KMS-11 (cell line): ENCODE results near the gene CDC42EP1.
A peak's percentile ranks its signal among the peaks of the same experiment; 100 is the strongest.

Experiments used
- H2AFZ ChIP-seq: fragments of 200-600 bp; sonication (generic); 2 replicates; pipeline ENCODE4 v1.6.1; 2016; ENCODE audit warnings: antibody characterized with exemption, mixed run types, low read depth
- H3K27ac ChIP-seq: fragments of 200-600 bp; sonication (generic); 2 replicates; pipeline ENCODE4 v1.6.1; 2016; ENCODE audit warnings: mild to moderate bottlenecking, mixed run types
- H3K27me3 ChIP-seq: fragments of 200-600 bp; sonication (generic); 2 replicates; pipeline ENCODE4 v1.6.1; 2017; ENCODE audit warnings: mild to moderate bottlenecking, low read depth, mixed run types, moderate library complexity; ENCODE audit not compliant: insufficient read depth
- H3K36me3 ChIP-seq: fragments of 200-600 bp; sonication (generic); 2 replicates; pipeline ENCODE4 v1.6.1; 2017; ENCODE audit warnings: mild to moderate bottlenecking, mixed run types; ENCODE audit not compliant: insufficient read depth
- H3K4me1 ChIP-seq: fragments of 200-600 bp; sonication (generic); 2 replicates; pipeline ENCODE4 v1.6.1; 2016; ENCODE audit warnings: mild to moderate bottlenecking, low read depth, mixed run types; ENCODE audit not compliant: poor library complexity, severe bottlenecking
- H3K4me2 ChIP-seq: fragments of 200-600 bp; sonication (generic); 2 replicates; pipeline ENCODE4 v1.7.0; 2016; ENCODE audit warnings: mild to moderate bottlenecking, mixed run types
- H3K4me3 ChIP-seq: fragments of 200-600 bp; sonication (generic); IDR thresholded peaks from 2 replicates; pipeline ENCODE4 v1.6.1; 2017; ENCODE audit warnings: low read depth, low read length, mixed read lengths; ENCODE audit not compliant: insufficient read depth
- H3K79me2 ChIP-seq: fragments of 200-600 bp; sonication (generic); 2 replicates; pipeline ENCODE4 v1.6.1; 2016; ENCODE audit warnings: low read depth, mixed run types; ENCODE audit not compliant: insufficient read depth
- H3K9ac ChIP-seq: fragments of 200-600 bp; sonication (generic); 2 replicates; pipeline ENCODE4 v1.6.1; 2016; ENCODE audit warnings: mild to moderate bottlenecking, mixed run types
- H4K20me1 ChIP-seq: fragments of 200-600 bp; sonication (generic); 2 replicates; pipeline ENCODE4 v1.6.1; 2016; ENCODE audit warnings: mild to moderate bottlenecking, mixed run types; ENCODE audit not compliant: insufficient read depth
- TF ChIP-seq, protein P1 (sequence below): fragments of 200-600 bp; sonication (generic); conservative IDR thresholded peaks from 2 replicates; pipeline ENCODE4 v1.6.1; 2017; ENCODE audit warnings: low read depth, mild to moderate bottlenecking, antibody characterized with exemption, low read length, moderate library complexity, mixed read lengths

The CDC42EP1 gene

DNA sequence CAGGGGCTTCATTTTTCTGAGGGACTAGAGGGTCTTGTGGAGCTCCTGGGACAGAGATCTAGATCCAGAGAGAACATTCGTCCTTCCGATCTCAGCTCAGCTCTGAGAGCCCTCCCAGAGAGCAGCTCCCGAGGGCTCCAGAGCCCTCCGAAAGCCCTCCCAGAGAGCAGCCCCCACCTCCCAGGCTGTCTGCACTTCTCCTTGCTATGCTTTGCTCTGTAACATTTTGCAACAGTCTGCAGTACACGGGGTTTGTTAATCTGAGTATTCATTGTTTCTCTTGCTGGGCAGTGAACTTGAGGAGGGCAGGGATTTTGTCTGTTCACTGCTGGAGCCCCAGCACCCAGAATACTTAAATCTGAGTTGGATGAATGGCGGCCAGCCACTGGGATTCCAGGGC is 50.9 kb downstream of the CDC42EP1 start:
- Histone ChIP-seq H4K20me1 (no peaks in the 10 kb centered on the region), H3K36me3 (no peaks in the 10 kb centered on the region), H2AFZ (no peak overlapping the region), H3K27ac (no peak overlapping the region), H3K4me1 (peaks cover 20% of the 10 kb centered on the region), H3K4me2 (peak overlapping the region; percentile 98; the same call in 1 of the 2 replicates), H3K4me3 (no peak overlapping the region), H3K9ac (no peak overlapping the region; the same call in 1 of the 2 replicates), H3K27me3 (peaks cover 4% of the 10 kb centered on the region; the same call in 1 of the 2 replicates), H3K79me2 (peaks cover 30% of the 10 kb centered on the region)
- TF ChIP-seq, protein P1, sequence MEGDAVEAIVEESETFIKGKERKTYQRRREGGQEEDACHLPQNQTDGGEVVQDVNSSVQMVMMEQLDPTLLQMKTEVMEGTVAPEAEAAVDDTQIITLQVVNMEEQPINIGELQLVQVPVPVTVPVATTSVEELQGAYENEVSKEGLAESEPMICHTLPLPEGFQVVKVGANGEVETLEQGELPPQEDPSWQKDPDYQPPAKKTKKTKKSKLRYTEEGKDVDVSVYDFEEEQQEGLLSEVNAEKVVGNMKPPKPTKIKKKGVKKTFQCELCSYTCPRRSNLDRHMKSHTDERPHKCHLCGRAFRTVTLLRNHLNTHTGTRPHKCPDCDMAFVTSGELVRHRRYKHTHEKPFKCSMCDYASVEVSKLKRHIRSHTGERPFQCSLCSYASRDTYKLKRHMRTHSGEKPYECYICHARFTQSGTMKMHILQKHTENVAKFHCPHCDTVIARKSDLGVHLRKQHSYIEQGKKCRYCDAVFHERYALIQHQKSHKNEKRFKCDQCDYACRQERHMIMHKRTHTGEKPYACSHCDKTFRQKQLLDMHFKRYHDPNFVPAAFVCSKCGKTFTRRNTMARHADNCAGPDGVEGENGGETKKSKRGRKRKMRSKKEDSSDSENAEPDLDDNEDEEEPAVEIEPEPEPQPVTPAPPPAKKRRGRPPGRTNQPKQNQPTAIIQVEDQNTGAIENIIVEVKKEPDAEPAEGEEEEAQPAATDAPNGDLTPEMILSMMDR = no peak

DNA sequence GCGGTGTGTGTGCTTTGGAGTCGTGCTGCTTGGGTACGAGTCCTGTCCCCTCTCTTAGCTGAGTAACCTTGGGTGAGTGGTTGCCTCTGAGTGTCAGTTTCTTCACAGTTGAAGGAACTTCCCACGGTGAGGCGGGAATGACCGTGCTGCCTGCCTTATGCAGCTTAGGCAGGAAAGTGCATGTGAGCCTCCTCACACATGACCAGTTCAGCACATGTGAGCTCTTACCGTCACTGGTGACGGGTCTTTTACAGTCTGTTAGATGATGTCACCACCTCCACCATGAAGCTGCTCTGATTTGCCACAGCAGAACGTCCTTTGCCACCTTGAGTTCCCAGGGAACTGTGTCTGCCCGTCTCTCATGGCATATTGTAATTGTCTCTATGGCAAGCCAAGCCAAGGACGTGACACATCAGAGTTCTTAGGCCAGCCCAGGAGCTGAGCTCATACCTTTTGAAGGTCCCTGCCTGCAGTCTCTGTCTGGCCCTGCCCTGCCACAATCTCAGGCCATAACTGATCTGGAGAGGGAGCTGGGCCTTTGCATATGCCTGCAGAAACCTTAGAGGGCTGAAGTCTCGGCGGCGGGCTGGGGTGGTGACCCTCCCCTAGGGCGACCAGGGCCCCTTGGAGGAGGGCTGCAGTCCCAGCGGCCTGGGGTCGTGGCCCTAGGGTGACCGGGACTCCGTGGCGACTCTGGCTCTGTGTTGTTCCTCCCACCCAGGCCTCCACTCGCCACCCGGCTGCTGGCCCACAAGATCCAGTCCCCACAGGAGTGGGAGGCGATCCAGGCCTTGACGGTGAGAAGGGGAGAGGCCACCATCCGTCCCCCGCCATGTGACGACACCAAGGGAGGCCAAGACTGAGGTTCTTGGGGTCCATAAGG is 56.2 kb downstream of the CDC42EP1 start:
- no peaks in the 10 kb centered on the region for H4K20me1 ChIP-seq
- TF ChIP-seq, protein P1 = no peak
- H3K4me2 ChIP-seq = no peak overlapping the region
- no peak overlapping the region for H3K9ac ChIP-seq
- no peaks in the 10 kb centered on the region for H3K36me3 ChIP-seq
- peaks cover 5% of the 10 kb centered on the region; the same call in 1 of the 2 replicates for H3K79me2 ChIP-seq
- H3K4me1 ChIP-seq = no peaks in the 10 kb centered on the region
- H3K4me3 ChIP-seq = no peak overlapping the region
- no peaks in the 10 kb centered on the region for H3K27me3 ChIP-seq
- H3K27ac ChIP-seq = no peak overlapping the region
- H2AFZ ChIP-seq = no peak overlapping the region

- Histone ChIP-seq H4K20me1 (no peaks in the 10 kb centered on the region), H3K4me3 (no peak overlapping the region), H3K9ac (no peak overlapping the region), H3K79me2 (no peaks in the 10 kb centered on the region), H3K36me3 (no peaks in the 10 kb centered on the region), H2AFZ (no peak overlapping the region), H3K4me1 (no peaks in the 10 kb centered on the region), H3K27me3 (no peaks in the 10 kb centered on the region), H3K4me2 (no peak overlapping the region), H3K27ac (no peak overlapping the region)
- TF ChIP-seq, protein P1 = no peak
Measured at GRCh38 chr22:37617431-37617830, 57.2 kb downstream of the CDC42EP1 start.

- Histone ChIP-seq H3K4me2 (no peak overlapping the region), H3K36me3 (no peaks in the 10 kb centered on the region)
Measured at GRCh38 chr22:37618072-37618656, 57.9 kb downstream of the CDC42EP1 start.

More at GRCh38 chr22:37618072-37618656, 57.9 kb downstream of the CDC42EP1 start:
- Histone ChIP-seq H3K9ac (no peak overlapping the region), H3K4me1 (peaks cover under 1% of the 10 kb centered on the region), H2AFZ (no peak overlapping the region), H3K79me2 (no peaks in the 10 kb centered on the region), H3K27ac (no peak overlapping the region), H3K4me3 (no peak overlapping the region), H3K27me3 (no peaks in the 10 kb centered on the region), H4K20me1 (no peaks in the 10 kb centered on the region)
- TF ChIP-seq, protein P1 = no peak
